Measurements from ENCODE around the gene BRIX1. TPM values are rescaled to one million over a fixed set of nuclear protein-coding genes. Genes with fewer than 3 reads are reported as not detected.

Gene BRIX1
- total and polyA plus RNA-seq, 9 of the 15 experiments (the other 6 are each of a cell fraction or from before 2014, with no cell fraction given): 115 to 193 (median 159) TPM

DNA sequence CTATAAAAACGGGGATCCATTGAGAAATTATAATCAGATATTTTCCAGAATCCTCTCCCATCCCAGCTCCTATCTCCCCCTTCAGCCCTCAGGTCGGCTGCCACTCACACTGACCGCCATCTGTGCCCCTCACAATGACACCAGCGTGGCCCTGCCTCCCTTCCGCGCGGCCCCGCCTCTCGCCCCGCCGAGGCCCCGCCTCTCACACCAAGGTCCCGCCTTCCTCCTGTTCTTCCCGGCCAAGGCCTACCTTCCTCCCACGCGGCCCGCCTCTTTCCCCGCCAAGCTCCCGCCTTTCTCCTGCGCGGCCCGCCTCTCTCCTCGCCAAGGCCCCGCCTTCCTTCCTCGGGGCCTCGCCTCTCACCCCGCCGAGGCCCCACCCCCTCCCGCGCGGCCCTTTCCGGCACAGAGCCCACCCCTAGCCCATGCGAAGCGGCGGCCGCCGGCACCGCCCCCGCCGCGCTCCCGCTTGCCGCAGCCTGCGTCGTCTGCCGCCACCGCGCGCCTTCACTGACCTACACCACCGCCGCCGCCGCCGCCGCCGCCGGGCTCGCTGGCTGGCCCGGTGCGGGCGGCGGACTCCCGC is 13.7 kb downstream of the BRIX1 start, which contains the start of gene DNAJC21 (continued):
- TF ChIP-seq, protein P1, sequence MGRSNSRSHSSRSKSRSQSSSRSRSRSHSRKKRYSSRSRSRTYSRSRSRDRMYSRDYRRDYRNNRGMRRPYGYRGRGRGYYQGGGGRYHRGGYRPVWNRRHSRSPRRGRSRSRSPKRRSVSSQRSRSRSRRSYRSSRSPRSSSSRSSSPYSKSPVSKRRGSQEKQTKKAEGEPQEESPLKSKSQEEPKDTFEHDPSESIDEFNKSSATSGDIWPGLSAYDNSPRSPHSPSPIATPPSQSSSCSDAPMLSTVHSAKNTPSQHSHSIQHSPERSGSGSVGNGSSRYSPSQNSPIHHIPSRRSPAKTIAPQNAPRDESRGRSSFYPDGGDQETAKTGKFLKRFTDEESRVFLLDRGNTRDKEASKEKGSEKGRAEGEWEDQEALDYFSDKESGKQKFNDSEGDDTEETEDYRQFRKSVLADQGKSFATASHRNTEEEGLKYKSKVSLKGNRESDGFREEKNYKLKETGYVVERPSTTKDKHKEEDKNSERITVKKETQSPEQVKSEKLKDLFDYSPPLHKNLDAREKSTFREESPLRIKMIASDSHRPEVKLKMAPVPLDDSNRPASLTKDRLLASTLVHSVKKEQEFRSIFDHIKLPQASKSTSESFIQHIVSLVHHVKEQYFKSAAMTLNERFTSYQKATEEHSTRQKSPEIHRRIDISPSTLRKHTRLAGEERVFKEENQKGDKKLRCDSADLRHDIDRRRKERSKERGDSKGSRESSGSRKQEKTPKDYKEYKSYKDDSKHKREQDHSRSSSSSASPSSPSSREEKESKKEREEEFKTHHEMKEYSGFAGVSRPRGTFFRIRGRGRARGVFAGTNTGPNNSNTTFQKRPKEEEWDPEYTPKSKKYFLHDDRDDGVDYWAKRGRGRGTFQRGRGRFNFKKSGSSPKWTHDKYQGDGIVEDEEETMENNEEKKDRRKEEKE (IDR thresholded peaks at IDR 0.05; ENCODE audit: borderline replicate concordance in 1 of 2, control insufficient read depth in 1 of 2, low read depth in 2 of 2, low read length in 1 of 2): 0 out of 4 replicates have a peak, but pooled peaks of 1 of the 2 experiments have one; percentile 39
- TF ChIP-seq ZFP36 (IDR thresholded peaks at IDR 0.05; ENCODE audit: low read depth, low read length, partially characterized antibody): peak; percentile 4
- TF ChIP-seq, protein P2, sequence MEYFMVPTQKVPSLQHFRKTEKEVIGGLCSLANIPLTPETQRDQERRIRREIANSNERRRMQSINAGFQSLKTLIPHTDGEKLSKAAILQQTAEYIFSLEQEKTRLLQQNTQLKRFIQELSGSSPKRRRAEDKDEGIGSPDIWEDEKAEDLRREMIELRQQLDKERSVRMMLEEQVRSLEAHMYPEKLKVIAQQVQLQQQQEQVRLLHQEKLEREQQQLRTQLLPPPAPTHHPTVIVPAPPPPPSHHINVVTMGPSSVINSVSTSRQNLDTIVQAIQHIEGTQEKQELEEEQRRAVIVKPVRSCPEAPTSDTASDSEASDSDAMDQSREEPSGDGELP (CRISPR knock-in tag; IDR thresholded peaks at IDR 0.05; ENCODE audit: borderline replicate concordance): peak; percentile 47; the same call in 1 of the 2 replicates
- TF ChIP-seq, protein P3, sequence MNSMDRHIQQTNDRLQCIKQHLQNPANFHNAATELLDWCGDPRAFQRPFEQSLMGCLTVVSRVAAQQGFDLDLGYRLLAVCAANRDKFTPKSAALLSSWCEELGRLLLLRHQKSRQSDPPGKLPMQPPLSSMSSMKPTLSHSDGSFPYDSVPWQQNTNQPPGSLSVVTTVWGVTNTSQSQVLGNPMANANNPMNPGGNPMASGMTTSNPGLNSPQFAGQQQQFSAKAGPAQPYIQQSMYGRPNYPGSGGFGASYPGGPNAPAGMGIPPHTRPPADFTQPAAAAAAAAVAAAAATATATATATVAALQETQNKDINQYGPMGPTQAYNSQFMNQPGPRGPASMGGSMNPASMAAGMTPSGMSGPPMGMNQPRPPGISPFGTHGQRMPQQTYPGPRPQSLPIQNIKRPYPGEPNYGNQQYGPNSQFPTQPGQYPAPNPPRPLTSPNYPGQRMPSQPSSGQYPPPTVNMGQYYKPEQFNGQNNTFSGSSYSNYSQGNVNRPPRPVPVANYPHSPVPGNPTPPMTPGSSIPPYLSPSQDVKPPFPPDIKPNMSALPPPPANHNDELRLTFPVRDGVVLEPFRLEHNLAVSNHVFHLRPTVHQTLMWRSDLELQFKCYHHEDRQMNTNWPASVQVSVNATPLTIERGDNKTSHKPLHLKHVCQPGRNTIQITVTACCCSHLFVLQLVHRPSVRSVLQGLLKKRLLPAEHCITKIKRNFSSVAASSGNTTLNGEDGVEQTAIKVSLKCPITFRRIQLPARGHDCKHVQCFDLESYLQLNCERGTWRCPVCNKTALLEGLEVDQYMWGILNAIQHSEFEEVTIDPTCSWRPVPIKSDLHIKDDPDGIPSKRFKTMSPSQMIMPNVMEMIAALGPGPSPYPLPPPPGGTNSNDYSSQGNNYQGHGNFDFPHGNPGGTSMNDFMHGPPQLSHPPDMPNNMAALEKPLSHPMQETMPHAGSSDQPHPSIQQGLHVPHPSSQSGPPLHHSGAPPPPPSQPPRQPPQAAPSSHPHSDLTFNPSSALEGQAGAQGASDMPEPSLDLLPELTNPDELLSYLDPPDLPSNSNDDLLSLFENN (IDR thresholded peaks at IDR 0.05; ENCODE audit: low read depth in 2 of 2, low read length in 2 of 2): 0 out of 4 replicates have a peak, but pooled peaks of 1 of the 2 experiments have one; percentile 3
- peak; percentile 22; the same call in 1 of the 2 replicates for TF ChIP-seq L3MBTL2 (IDR thresholded peaks at IDR 0.05)
- no peak for TF ChIP-seq ZNF24 (IDR thresholded peaks at IDR 0.05)
- TF ChIP-seq, protein P4, sequence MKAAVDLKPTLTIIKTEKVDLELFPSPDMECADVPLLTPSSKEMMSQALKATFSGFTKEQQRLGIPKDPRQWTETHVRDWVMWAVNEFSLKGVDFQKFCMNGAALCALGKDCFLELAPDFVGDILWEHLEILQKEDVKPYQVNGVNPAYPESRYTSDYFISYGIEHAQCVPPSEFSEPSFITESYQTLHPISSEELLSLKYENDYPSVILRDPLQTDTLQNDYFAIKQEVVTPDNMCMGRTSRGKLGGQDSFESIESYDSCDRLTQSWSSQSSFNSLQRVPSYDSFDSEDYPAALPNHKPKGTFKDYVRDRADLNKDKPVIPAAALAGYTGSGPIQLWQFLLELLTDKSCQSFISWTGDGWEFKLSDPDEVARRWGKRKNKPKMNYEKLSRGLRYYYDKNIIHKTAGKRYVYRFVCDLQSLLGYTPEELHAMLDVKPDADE (conservative IDR thresholded peaks at IDR 0.05; ENCODE audit: control insufficient read depth, low read depth, low read length): no peak; the same call in 1 of the 2 replicates
- TF ChIP-seq POLR2AphosphoS5 (IDR thresholded peaks at IDR 0.05; ENCODE audit: control insufficient read depth, insufficient read depth, low read depth, low read length): 0 out of 2 replicates have a peak, but pooled peaks have one; percentile 12
- peak; percentile 86 for TF ChIP-seq CXXC5 (CRISPR knock-in tag; IDR thresholded peaks at IDR 0.05)
- TF ChIP-seq EGR1 (conservative IDR thresholded peaks at IDR 0.05): peak; percentile 98
- TF ChIP-seq KDM5B (IDR thresholded peaks at IDR 0.05; ENCODE audit: insufficient replicate concordance, low read depth, low read length): peak; percentile 3
- TF ChIP-seq, protein P5, sequence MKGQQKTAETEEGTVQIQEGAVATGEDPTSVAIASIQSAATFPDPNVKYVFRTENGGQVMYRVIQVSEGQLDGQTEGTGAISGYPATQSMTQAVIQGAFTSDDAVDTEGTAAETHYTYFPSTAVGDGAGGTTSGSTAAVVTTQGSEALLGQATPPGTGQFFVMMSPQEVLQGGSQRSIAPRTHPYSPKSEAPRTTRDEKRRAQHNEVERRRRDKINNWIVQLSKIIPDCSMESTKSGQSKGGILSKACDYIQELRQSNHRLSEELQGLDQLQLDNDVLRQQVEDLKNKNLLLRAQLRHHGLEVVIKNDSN (CRISPR knock-in tag; IDR thresholded peaks at IDR 0.05): no peak
- TF ChIP-seq, protein P6, sequence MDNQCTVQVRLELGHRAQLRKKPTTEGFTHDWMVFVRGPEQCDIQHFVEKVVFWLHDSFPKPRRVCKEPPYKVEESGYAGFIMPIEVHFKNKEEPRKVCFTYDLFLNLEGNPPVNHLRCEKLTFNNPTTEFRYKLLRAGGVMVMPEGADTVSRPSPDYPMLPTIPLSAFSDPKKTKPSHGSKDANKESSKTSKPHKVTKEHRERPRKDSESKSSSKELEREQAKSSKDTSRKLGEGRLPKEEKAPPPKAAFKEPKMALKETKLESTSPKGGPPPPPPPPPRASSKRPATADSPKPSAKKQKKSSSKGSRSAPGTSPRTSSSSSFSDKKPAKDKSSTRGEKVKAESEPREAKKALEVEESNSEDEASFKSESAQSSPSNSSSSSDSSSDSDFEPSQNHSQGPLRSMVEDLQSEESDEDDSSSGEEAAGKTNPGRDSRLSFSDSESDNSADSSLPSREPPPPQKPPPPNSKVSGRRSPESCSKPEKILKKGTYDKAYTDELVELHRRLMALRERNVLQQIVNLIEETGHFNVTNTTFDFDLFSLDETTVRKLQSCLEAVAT (IDR thresholded peaks at IDR 0.05): 0 out of 4 replicates have a peak, but pooled peaks of 1 of the 2 experiments have one; percentile 15

All from K562 (cell line).